Transverse colon (tissue), 4 donors: Measurements from ENCODE around the gene MYO5B. TPM values are rescaled to one million over a fixed set of nuclear protein-coding genes. Genes with fewer than 3 reads are reported as not detected.

Experiments used
- DNase-seq: peaks from one replicate; pipeline ENCODE4 v3.0.0-alpha.2; 2019
- H3K27ac ChIP-seq, 4 donors: fragments of 200-600 bp; sonication (generic); 2 replicates each; pipeline ENCODE4 v1.5.1; 2016 to 2018; ENCODE audit warnings: inconsistent platforms in 4 of 4
- H3K27me3 ChIP-seq: fragments of 200-600 bp; sonication (generic); 2 replicates; pipeline ENCODE4 v1.5.1; 2017; ENCODE audit warnings: inconsistent platforms
- H3K36me3 ChIP-seq, 4 donors: fragments of 200-600 bp; sonication (generic); 2 replicates each; pipeline ENCODE4 v1.5.1; 2017 to 2019; ENCODE audit warnings: inconsistent platforms in 4 of 4
- H3K4me1 ChIP-seq, 4 donors: fragments of 200-600 bp; sonication (generic); 2 replicates each; pipeline ENCODE4 v1.5.1; 2017 to 2020; ENCODE audit warnings: inconsistent platforms in 4 of 4
- H3K4me3 ChIP-seq, 4 donors: fragments of 200-600 bp; sonication (generic); 1 replicate in 1 of 4; 2 replicates in 3 of 4; pipeline versions ENCODE4 v1.5.1 to v1.6.1; 2017 to 2019; ENCODE audit warnings: inconsistent platforms in 4 of 4
- H3K9me3 ChIP-seq, 2 donors: fragments of 200-600 bp; sonication (generic); 2 replicates each; pipeline ENCODE4 v1.5.1; 2017 to 2019; ENCODE audit warnings: inconsistent platforms in 2 of 2
- CTCF ChIP-seq, 5 experiments: fragments of 200-600 bp in 3 of 5; fragments of 450-650 bp in 2 of 5; sonication (generic) in 3 of 5; IDR thresholded peaks; 1 replicate in 2 of 5; 2 replicates in 3 of 5; pipeline ENCODE4 v1.5.1; 2016 to 2017; ENCODE audit warnings: antibody characterized with exemption in 5 of 5, inconsistent platforms in 3 of 5, mild to moderate bottlenecking in 2 of 5, moderate library complexity in 1 of 5
- EP300 ChIP-seq: sonication (generic); formaldehyde crosslinking; IDR thresholded peaks from one replicate; pipeline ENCODE4 v1.6.1; 2017; ENCODE audit warnings: antibody characterized with exemption, low read depth
- POLR2A ChIP-seq: fragments of 450-650 bp; IDR thresholded peaks from one replicate; pipeline ENCODE4 v1.6.1; 2016; ENCODE audit warnings: antibody characterized with exemption, mild to moderate bottlenecking, moderate library complexity
- POLR2AphosphoS5 ChIP-seq, 3 donors: sonication (generic); formaldehyde crosslinking; IDR thresholded peaks; one replicate each; pipeline ENCODE4 v1.6.1; 2016; ENCODE audit warnings: antibody characterized with exemption in 3 of 3
- WGBS, 2 donors: methylation state at CpG; one replicate each; pipeline ENCODE4 v1.1.5; 2018; ENCODE audit warnings: low coverage in 1 of 2; 5-methylcytosine and 5-hydroxymethylcytosine counted together
- in situ Hi-C, 4 donors: fragments of 200-750 bp; cut with MboI; loops; one replicate each; pipeline versions ENCODE4 v1.15.0 to v1.15.1; 2017; ENCODE audit warnings: low sequenced_read_pairs in 3 of 4, low pct_ligation_motif_present in 1 of 4, low pct_unique_long_range_greater_than_20kb in 1 of 4
- intact Hi-C: fragments of 100-400 bp; cut with DNase I; formaldehyde crosslinking; loops from one replicate; pipeline ENCODE4 v1.15.1; 2023; ENCODE audit warnings: low total_unique reads
- total RNA-seq, 4 donors: library from RNA; depleted of rRNA; stranded (reverse); fragments of >200 nt; gene quantifications; one replicate each; pipeline ENCODE4 v1.1.0, GENCODE V29; 2016

Gene MYO5B
- total RNA-seq, 4 donors from 2014 or later: 96.7 to 144 (median 114) TPM

DNA sequence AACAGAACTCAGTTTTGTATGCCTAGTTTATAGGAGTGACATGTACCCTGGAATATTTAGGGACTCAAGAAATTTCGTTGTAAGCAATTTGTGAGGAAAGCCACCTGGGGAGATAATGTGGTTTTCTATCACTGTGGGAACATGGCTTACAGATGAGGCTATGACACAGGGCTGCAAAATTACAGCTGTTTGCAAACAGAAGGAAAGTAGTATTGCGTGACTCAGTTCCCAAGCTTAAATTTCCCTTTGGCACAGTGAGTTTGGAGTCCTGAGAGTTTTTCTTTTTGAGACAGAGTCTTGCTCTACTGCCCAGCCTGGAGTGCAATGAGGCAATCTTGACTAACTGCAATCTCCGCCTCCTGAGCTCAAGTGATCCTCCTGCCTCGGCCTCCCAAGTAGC, 149.8 kb downstream of the MYO5B start:
- intact Hi-C loops (no loop called here), in situ Hi-C loops (no loop called here)
- no peak for DNase-seq

DNA sequence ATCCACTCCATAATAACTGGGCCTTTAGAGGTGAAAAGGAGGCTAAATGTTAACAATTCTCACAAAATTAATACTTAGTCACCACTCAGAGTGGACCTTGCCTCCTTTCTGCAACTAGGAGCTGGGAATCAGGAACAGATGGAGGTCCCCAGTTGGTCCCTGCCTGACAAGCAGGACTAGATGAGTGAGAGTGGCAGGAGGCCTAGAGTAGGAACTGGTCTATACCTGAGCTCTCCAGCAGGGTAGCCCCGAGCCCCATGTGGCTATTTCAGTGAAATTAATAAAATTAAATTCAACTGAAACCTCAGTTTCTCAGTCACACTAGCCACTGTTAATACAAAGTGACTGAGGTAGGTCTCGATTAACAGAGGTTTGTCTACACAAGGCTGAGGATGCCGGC, 150.5 kb downstream of the MYO5B start:
- WGBS, 2 donors: 69 to 76% methylated on average over 2 to 3 of the region's 3 CpGs
- DNase-seq: no peak
- Histone ChIP-seq H3K9me3 (no peaks in the 10 kb centered on the region), H3K27me3 (no peaks in the 10 kb centered on the region), H3K4me1 (no peaks in the 10 kb centered on the region), H3K36me3 (no peaks in the 10 kb centered on the region), H3K27ac (no peak overlapping the region), H3K4me3 (no peak overlapping the region)
- intact Hi-C loops (no loop called here), in situ Hi-C loops (no loop called here)
- no peak for TF ChIP-seq POLR2AphosphoS5 (IDR thresholded peaks at IDR 0.05)

More for the DNA sequence above, 149.8 kb downstream of the MYO5B start:
- Histone ChIP-seq H3K4me1 (no peaks in the 10 kb centered on the region), H3K4me3 (no peak overlapping the region), H3K9me3 (no peaks in the 10 kb centered on the region), H3K36me3 (no peaks in the 10 kb centered on the region), H3K27ac (no peak overlapping the region), H3K27me3 (no peaks in the 10 kb centered on the region)
- 17 to 74% methylated on average over 1 to 4 of the region's 4 CpGs for WGBS, 2 donors
- no peak for TF ChIP-seq POLR2A
- no peak for TF ChIP-seq EP300
- no peak for TF ChIP-seq CTCF (IDR thresholded peaks at IDR 0.05)
- TF ChIP-seq POLR2AphosphoS5 (IDR thresholded peaks at IDR 0.05): no peak

DNA sequence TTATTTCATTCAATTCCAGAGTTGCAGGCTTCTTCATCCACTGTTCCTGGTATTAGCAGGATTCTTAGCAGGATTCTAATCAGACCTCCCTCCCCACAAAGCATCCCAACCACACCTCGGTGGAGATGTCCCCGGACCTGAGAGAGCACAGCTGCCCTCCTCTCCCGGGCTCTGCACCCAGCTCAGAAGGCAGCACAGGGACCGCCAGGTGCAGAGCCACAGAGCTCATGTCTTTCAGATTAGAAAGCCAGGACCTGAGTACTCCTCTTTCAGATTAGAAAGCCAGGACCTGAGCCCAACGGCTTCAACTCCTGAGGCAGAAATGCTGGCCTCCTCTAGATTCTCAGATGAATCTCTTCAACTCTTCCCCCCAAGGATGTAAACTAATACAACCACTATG, 152.3 kb downstream of the MYO5B start:
- in situ Hi-C loops: no loop called here
- Histone ChIP-seq H3K9me3 (no peaks in the 10 kb centered on the region), H3K4me1 (no peaks in the 10 kb centered on the region), H3K27ac (no peak overlapping the region), H3K36me3 (no peaks in the 10 kb centered on the region), H3K27me3 (no peaks in the 10 kb centered on the region), H3K4me3 (no peak overlapping the region)
- TF ChIP-seq CTCF (IDR thresholded peaks at IDR 0.05) (no peak), POLR2A (no peak), EP300 (no peak), POLR2AphosphoS5 (IDR thresholded peaks at IDR 0.05) (no peak)
- DNase-seq: no peak
- 82 to 89% methylated on average over 5 of the region's 5 CpGs for WGBS, 2 donors
- intact Hi-C loops: no loop called here

DNA sequence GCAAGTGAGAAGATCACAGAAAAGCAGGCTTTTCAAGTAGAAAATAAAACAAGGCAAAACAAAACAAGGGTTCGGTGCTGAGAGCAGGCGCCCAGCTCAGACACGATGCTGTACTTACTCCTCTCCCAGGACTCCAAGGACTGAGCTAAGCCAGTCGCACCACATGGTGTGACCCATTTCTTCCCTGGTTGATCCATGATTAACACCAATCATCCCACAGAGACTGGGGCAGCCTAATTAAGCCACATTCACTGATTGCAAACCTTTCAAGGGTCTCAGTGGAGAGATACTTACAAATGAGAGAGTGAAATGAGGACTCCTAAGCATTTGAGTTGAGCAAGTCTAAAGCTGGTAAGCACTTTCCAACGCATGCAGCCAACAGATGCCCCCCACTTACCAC, 155.2 kb downstream of the MYO5B start:
- H3K36me3 ChIP-seq: no peaks in the 10 kb centered on the region
- DNase-seq: no peak
- no peak for TF ChIP-seq POLR2AphosphoS5 (IDR thresholded peaks at IDR 0.05)
- no peak for TF ChIP-seq POLR2A
- no peak for TF ChIP-seq EP300
- TF ChIP-seq CTCF (IDR thresholded peaks at IDR 0.05): no peak
- H3K27ac ChIP-seq: no peak overlapping the region
- no peak overlapping the region for H3K4me3 ChIP-seq
- H3K27me3 ChIP-seq: no peaks in the 10 kb centered on the region
- in situ Hi-C loops (no loop called here), intact Hi-C loops (no loop called here)
- no peaks in the 10 kb centered on the region for H3K9me3 ChIP-seq
- no peaks in the 10 kb centered on the region for H3K4me1 ChIP-seq
- 68 to 96% methylated on average over 4 to 5 of the region's 5 CpGs for WGBS, 2 donors

GRCh38 chr18:50038448-50038847, 156.5 kb downstream of the MYO5B start:
- in situ Hi-C loops (no loop called here), intact Hi-C loops (no loop called here)
- Histone ChIP-seq H3K27me3 (no peaks in the 10 kb centered on the region), H3K9me3 (no peaks in the 10 kb centered on the region), H3K4me1 (no peaks in the 10 kb centered on the region), H3K4me3 (no peak overlapping the region), H3K27ac (no peak overlapping the region), H3K36me3 (no peaks in the 10 kb centered on the region)
- TF ChIP-seq EP300: no peak
- no peak for TF ChIP-seq POLR2AphosphoS5 (IDR thresholded peaks at IDR 0.05)
- TF ChIP-seq POLR2A: no peak
- TF ChIP-seq CTCF (IDR thresholded peaks at IDR 0.05): no peak
- 76 to 83% methylated on average over 5 of the region's 5 CpGs for WGBS, 2 donors
- DNase-seq: no peak
